BLaER1 (cell line): ENCODE measurements around the gene CDC14C.

ENCODE experiments used
- H3K27ac ChIP-seq: shearing (Covaris generic); formaldehyde crosslinking; 2 replicates; pipeline ENCODE4 v1.8.1; 2022
- H3K27me3 ChIP-seq: shearing (Covaris generic); formaldehyde crosslinking; 2 replicates; pipeline ENCODE4 v1.8.1; 2022
- H3K36me3 ChIP-seq: shearing (Covaris generic); formaldehyde crosslinking; 2 replicates; pipeline ENCODE4 v1.8.1; 2022
- H3K4me1 ChIP-seq: shearing (Covaris generic); formaldehyde crosslinking; 2 replicates; pipeline ENCODE4 v1.8.1; 2022
- H3K4me2 ChIP-seq: shearing (Covaris generic); formaldehyde crosslinking; 2 replicates; pipeline ENCODE4 v1.8.1; 2022
- H3K4me3 ChIP-seq: shearing (Covaris generic); formaldehyde crosslinking; 2 replicates; pipeline ENCODE4 v1.8.1; 2022
- H3K9ac ChIP-seq: shearing (Covaris generic); formaldehyde crosslinking; 2 replicates; pipeline ENCODE4 v1.8.1; 2022
- H3K9me3 ChIP-seq: shearing (Covaris generic); formaldehyde crosslinking; 2 replicates; pipeline ENCODE4 v1.8.1; 2022
- H4K20me1 ChIP-seq: shearing (Covaris generic); formaldehyde crosslinking; 2 replicates; pipeline ENCODE4 v1.8.1; 2022
- Cebpa-rat ChIP-seq: shearing (Covaris generic); IDR thresholded peaks from 2 replicates; pipeline ENCODE4 v1.8.1; 2022

Gene CDC14C

GRCh38 chr7:48971173-48971572 lies 46.8 kb downstream of the CDC14C start:
- Histone ChIP-seq H3K9me3 (no peaks in the 10 kb centered on the region), H3K4me3 (no peak overlapping the region), H4K20me1 (no peaks in the 10 kb centered on the region), H3K36me3 (no peaks in the 10 kb centered on the region), H3K4me1 (no peaks in the 10 kb centered on the region), H3K9ac (no peak overlapping the region), H3K27me3 (no peaks in the 10 kb centered on the region), H3K27ac (no peak overlapping the region), H3K4me2 (no peak overlapping the region)
- no peak for TF ChIP-seq Cebpa-rat

GRCh38 chr7:48976253-48976652 lies 51.9 kb downstream of the CDC14C start:
- no peak for TF ChIP-seq Cebpa-rat
- no peaks in the 10 kb centered on the region for H3K9me3 ChIP-seq
- no peak overlapping the region for H3K9ac ChIP-seq
- no peaks in the 10 kb centered on the region for H4K20me1 ChIP-seq
- H3K4me3 ChIP-seq: no peak overlapping the region
- H3K27ac ChIP-seq: no peak overlapping the region
- H3K27me3 ChIP-seq: no peaks in the 10 kb centered on the region
- H3K36me3 ChIP-seq: no peaks in the 10 kb centered on the region
- H3K4me1 ChIP-seq: no peaks in the 10 kb centered on the region
- H3K4me2 ChIP-seq: no peak overlapping the region

GRCh38 chr7:48976850-48977249 lies 52.5 kb downstream of the CDC14C start:
- Histone ChIP-seq H3K4me3 (no peak overlapping the region), H3K4me1 (no peaks in the 10 kb centered on the region)

More at GRCh38 chr7:48976850-48977249, 52.5 kb downstream of the CDC14C start:
- no peak overlapping the region for H3K9ac ChIP-seq
- H3K36me3 ChIP-seq: no peaks in the 10 kb centered on the region
- no peak overlapping the region for H3K27ac ChIP-seq
- H3K4me2 ChIP-seq: no peak overlapping the region
- TF ChIP-seq Cebpa-rat: no peak
- no peaks in the 10 kb centered on the region for H3K9me3 ChIP-seq
- H4K20me1 ChIP-seq: no peaks in the 10 kb centered on the region
- H3K27me3 ChIP-seq: no peaks in the 10 kb centered on the region
